ENCODE measurements around the gene ARL2BP.

DNA sequence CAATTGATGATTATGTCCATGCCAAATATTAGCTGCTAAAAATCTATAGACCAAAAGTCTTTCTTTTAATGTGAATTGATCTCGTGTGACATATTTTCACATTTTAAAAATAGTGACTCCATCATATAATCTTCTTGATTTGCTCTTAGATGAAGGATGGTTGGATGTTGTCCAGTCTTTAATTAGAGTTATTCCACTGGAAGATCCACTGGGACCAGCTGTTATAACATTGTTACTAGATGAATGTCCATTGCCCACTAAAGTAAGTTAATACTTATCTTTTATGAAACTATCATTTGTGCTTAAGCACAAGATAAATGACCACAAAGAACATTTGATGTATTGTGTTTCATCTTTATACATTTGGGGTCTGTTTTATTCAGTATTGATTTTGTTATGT lies 36.1 kb upstream of the ARL2BP start:
- TF ChIP-seq CBFB (CRISPR knock-in tag; IDR thresholded peaks at IDR 0.05; ENCODE audit: low read depth) = no peak
- no peak for TF ChIP-seq GTF2I (CRISPR knock-in tag; conservative IDR thresholded peaks at IDR 0.05)
- no peak for TF ChIP-seq ETV6 (CRISPR knock-in tag; IDR thresholded peaks at IDR 0.05)
- TF ChIP-seq CTCF (IDR thresholded peaks at IDR 0.05) = no peak
- no peak for TF ChIP-seq E2F1 (CRISPR knock-in tag; IDR thresholded peaks at IDR 0.05)
- no peak for TF ChIP-seq FOXP4 (CRISPR knock-in tag; IDR thresholded peaks at IDR 0.05)
- no peak for TF ChIP-seq HMGA2 (CRISPR knock-in tag; IDR thresholded peaks at IDR 0.05)
- TF ChIP-seq, protein P1, sequence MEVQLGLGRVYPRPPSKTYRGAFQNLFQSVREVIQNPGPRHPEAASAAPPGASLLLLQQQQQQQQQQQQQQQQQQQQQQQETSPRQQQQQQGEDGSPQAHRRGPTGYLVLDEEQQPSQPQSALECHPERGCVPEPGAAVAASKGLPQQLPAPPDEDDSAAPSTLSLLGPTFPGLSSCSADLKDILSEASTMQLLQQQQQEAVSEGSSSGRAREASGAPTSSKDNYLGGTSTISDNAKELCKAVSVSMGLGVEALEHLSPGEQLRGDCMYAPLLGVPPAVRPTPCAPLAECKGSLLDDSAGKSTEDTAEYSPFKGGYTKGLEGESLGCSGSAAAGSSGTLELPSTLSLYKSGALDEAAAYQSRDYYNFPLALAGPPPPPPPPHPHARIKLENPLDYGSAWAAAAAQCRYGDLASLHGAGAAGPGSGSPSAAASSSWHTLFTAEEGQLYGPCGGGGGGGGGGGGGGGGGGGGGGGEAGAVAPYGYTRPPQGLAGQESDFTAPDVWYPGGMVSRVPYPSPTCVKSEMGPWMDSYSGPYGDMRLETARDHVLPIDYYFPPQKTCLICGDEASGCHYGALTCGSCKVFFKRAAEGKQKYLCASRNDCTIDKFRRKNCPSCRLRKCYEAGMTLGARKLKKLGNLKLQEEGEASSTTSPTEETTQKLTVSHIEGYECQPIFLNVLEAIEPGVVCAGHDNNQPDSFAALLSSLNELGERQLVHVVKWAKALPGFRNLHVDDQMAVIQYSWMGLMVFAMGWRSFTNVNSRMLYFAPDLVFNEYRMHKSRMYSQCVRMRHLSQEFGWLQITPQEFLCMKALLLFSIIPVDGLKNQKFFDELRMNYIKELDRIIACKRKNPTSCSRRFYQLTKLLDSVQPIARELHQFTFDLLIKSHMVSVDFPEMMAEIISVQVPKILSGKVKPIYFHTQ (CRISPR knock-in tag; IDR thresholded peaks at IDR 0.05) = no peak
- TF ChIP-seq ZNF219 (CRISPR knock-in tag; IDR thresholded peaks at IDR 0.05; ENCODE audit: borderline replicate concordance) = no peak
- TF ChIP-seq MAX (CRISPR knock-in tag; IDR thresholded peaks at IDR 0.05) = no peak

Data from WTC11 (cell line).